GM21737 (cell line): ENCODE measurements around the gene FOXA2.

Experiments used
- ATAC-seq: cut with Tn5 transposase; IDR thresholded peaks from one replicate; pipeline ENCODE4 v1.9.1; 2021; ENCODE audit warnings: mild to moderate bottlenecking, moderate library complexity; ENCODE audit not compliant: unreplicated experiment

FOXA2 gene

DNA sequence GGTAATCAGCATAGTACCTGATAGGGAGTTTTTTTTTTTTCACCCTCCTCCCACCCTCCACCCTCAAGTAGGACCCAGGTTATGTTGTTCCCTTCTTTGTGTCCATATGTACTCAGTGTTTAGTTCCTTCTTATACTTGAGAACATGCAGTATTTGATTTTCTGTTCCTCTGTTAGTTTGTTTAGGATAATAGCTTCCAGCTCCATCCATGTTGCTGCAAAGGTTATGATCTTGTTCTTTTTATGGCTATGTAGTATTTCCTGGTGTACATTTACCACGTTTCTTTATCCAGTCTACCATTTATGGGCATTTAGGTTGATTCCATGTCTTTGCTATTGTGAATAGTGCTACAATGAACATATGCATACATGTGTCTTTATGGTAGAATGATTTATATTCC lies 41.9 kb downstream of the FOXA2 start:
- ATAC-seq = no peak

DNA sequence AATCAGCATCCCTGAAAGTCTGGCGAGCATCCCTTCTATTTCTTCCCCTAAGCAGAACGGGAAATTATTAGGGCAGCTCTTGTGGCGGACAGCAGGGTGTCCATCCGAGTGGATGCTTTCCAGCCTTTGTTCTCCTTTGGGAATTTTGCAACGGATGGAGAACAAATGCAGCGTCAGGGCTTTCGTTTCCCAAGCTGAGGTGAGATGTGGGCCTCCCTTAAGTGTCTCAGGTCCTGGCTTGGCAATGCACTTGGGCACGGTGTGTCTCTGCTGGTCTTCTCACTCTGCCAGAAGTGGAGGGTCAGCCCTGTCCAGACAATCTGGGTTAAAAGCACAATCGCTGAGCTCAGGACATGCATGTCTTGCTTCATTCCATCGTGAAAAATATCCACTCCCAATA lies 43.5 kb downstream of the FOXA2 start:
- ATAC-seq = no peak

DNA sequence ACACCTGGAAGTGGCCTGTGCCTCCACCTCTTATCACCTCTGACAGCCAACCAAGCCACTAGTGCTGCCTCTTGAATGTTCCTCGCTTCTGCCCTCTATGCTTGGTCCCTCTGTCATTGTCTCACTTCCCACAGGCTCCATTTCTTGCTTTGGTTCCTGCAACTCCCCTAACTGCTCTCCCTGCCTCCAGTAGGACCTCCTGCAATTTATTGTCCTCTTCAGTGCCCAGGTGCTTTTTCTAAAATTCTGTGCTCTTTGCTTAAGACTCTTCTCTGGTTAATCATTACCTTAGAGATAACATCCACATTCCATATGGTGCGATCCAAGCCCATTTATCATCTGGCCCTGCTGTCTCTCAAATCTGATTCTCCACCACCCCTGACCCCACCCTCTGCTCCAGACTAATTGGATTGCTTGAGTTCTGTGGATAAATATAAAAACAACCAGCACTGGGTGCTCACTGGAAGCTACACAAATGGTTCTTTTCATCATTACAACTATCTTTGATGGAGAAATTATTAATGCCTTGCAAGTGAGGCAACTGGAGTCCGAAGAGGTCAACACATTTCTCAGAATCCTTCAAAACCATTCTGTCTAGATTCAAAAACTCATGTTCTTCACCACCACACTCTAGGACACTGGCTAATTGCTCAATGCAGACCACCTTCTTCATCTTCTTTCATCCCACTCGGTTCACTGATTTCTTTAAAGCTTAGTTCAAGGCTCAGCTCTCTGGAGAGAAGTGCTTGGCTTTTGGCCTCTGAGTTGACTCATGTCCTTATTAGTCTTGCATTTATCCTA lies 47.2 kb downstream of the FOXA2 start:
- ATAC-seq = no peak

DNA sequence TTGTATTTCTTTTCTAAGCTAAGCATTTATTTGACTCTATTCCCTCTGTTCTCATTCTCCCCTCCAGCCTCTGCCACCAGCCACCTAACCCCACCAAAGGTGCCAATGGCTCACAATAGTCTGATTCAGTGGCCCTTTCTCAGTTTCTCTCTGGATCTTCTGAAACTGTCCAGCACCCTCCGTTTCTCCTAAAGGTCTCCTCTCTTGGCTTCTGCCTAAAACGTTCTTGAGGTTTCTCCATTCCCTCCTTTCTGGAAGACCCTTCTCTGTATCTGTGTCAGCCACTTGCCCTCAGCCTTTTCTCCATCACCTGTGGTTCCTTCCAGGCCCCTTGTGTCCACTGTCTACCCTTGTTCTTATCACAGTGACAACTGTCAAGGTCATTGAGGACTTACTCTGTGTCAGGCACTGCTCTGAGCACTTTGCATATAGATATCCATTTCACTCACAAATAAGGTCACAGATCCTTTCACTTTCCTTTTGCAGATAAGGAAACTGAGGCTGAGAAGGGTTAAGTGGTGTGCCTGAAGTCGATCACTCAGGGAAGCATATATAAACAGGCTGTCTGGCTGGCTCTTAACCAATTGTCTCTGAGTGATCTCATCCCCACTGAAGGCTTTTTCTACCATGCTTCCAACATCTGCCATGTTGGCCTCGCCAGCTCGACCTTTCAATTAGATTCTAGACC lies 48.1 kb downstream of the FOXA2 start:
- ATAC-seq = no peak

DNA sequence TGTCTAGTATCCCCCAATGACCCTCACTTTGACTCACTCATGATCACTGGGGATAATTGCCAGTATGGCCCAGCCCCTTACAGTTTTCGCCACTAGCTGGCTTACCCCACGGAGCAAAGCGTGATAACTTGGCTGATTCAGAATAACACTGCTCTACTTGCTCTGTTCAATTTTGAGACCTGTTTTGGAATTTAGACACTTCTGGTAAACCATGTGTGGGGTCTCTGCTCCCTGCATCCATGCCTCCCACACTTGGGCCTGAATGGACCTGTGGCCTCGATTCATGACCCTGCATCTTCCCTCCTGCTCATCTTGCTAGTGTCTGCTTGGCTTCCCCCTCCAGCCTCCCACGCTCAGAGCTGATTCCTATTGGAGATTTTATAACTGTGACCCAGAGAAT lies 48.9 kb downstream of the FOXA2 start:
- no peak for ATAC-seq

DNA sequence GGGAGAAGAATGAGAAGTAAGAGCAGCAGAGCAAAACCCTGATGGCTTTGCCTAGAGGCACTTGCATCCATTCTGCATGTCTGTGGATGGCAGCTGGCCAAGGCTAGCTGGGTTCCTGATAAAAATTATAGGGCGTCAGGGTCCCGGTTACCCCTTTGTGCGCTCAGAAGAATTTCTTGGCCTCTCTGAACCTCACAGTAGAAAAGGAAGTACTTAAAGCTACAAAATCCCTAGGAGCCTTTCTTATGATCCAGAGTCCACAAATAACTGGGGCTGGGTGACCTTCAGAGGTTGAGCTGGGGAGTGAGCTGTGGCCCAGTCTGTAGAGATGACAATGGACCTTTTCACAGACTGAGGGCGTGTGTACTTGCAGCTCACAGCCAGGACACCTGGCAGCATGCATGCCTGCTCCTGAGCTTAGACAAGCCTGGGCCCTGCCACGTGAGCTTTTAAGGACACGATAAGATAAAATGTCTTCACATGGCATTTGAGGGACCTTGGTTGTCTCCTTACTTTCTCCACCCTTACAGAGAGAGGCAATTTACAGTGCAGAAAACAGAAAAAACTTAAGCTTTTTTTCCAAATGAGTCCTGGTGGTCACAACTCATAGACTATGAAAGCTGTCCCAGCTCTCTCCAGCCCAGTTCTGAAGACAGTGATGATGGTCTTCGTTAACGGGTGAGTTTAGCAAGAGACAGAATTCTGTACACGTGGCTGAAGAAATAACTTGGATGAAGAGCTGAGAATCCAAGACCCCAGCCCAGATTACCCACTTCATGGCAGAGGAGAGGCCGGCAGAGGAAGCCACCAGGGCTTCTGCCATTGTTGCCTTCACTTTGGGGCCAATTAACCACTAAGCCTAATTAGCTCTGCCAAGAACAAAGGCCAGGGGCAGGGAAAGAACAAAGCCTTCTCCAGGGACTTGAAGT lies 50.3 kb downstream of the FOXA2 start:
- ATAC-seq = no peak

DNA sequence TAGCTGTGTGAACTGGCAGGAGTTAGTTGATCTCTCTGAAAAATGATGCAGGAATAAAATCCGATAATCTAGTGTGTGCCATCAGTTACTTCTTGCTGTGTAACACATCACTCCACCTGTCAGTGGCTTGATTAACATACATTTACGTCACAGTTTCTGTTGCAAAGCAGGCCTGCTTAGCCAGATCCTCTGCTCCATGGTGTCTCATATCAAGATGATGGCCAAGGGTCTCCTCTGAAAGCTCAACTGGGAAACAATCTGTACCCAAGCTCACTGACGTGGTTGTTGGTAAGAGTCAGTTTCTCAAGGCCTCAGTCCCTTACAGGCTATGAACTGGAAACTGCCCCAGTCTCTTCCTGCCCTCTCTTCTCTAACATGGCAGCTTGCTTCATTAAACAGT lies 51.8 kb downstream of the FOXA2 start:
- no peak for ATAC-seq

DNA sequence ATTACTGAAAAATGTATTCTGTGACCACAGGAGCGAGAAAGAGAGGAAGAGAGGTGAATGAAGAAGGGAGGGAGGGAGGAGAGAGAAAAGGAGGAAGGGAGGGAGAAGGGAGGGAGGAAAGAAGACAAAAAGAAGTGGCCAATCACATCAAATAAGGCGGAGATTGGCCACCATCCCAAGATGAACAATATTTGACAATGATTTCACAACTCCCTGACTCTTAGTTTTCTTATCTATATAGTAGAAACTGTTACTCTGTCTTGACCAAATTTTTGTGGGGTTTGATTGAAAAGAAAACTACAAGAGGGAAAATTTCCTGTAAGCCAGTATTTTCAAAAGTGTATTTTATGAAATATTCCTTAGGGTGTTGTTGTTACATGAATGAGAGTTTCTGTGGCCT lies 52.6 kb downstream of the FOXA2 start:
- ATAC-seq = no peak

DNA sequence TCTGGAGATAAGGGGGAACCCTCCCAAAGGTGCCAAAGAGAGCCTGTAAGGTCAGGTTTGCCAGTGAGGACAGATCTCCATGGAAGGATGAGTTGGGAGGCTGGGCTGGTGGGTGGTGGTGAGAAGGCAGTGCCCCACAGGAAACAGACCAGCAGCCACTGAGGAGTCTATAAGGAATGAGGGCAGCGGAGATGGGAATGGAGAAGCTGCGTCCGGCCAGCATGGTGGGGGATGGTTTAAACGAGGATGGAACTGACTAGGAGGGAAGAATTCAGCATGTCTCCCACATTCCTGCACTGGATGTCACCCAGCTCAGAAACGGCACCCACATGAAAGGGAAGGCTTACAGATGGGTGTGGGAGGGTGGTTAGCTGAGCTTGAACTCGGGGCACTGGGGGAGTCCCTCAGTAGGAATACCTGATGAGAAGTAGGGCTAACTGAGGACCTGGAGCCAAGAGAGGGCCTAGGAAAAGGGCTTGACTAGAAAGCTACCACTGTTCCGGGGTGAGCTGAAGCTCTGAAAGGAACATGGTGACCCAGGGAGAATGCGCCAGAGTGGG lies 53.2 kb downstream of the FOXA2 start:
- ATAC-seq = no peak
